ENCODE results near the gene RGPD3. TPM values are rescaled to one million over a fixed set of nuclear protein-coding genes. Genes with fewer than 3 reads are reported as not detected.

RGPD3 gene
- total and polyA plus RNA-seq, 2 experiments from 2014 or later, result 0.08 to 0.28 TPM

DNA sequence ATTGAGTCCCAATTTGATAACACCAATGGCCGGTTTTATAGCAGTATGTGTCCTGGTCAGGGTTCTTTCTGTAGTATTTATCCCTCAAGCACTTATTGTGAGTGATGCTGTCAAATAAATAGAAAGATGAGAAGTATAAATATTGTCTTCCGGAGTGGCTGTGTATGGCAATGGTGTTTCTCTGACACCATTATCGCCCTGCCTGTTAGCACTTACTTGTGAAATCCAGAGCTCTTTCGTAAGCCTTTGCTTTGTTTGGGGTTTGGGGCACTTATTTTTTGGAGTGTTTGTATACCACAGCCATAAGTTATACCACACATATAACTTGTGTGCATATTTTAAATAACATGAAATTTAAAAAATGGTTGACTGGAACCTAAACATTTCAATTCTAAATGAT is 48.2 kb upstream of the RGPD3 start:
- H3K4me1 ChIP-seq (ENCODE audit: insufficient read depth), result no peaks in the 10 kb centered on the region
- Mint-ChIP-seq H3K27me3 (ENCODE audit: insufficient read depth, low read depth, poor library complexity) (peaks cover 1% of the 10 kb centered on the region), H3K4me1 (no peaks in the 10 kb centered on the region), H3K27ac (no peak overlapping the region), H3K36me3 (ENCODE audit: low read depth) (no peaks in the 10 kb centered on the region), H3K4me3 (no peak overlapping the region), H3K9me3 (no peaks in the 10 kb centered on the region)
- no peak overlapping the region for H2AFZ ChIP-seq
- H3K9me2 ChIP-seq (ENCODE audit: insufficient read depth), result peaks cover 8% of the 10 kb centered on the region; the same call in 1 of the 2 replicates
- H3K36me3 ChIP-seq (ENCODE audit: insufficient read depth), result no peaks in the 10 kb centered on the region
- H3K4me2 ChIP-seq, result no peak overlapping the region
- ATAC-seq (no peak), DNase-seq (ENCODE audit: low spot score) (no peak)
- no peaks in the 10 kb centered on the region for H4K20me1 ChIP-seq (replicated peaks; ENCODE audit: insufficient read depth)
- TF ChIP-seq, protein P1, sequence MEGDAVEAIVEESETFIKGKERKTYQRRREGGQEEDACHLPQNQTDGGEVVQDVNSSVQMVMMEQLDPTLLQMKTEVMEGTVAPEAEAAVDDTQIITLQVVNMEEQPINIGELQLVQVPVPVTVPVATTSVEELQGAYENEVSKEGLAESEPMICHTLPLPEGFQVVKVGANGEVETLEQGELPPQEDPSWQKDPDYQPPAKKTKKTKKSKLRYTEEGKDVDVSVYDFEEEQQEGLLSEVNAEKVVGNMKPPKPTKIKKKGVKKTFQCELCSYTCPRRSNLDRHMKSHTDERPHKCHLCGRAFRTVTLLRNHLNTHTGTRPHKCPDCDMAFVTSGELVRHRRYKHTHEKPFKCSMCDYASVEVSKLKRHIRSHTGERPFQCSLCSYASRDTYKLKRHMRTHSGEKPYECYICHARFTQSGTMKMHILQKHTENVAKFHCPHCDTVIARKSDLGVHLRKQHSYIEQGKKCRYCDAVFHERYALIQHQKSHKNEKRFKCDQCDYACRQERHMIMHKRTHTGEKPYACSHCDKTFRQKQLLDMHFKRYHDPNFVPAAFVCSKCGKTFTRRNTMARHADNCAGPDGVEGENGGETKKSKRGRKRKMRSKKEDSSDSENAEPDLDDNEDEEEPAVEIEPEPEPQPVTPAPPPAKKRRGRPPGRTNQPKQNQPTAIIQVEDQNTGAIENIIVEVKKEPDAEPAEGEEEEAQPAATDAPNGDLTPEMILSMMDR (conservative IDR thresholded peaks at IDR 0.05; ENCODE audit: low read depth in 2 of 2), result no peak
- TF ChIP-seq ZNF114 (CRISPR knock-in tag; IDR thresholded peaks at IDR 0.05) (no peak), POLR2AphosphoS5 (IDR thresholded peaks at IDR 0.05; ENCODE audit: low read depth) (no peak), EZH2phosphoT487 (IDR thresholded peaks at IDR 0.05; ENCODE audit: unreplicated experiment) (no peak), ZNF331 (CRISPR knock-in tag; IDR thresholded peaks at IDR 0.05; ENCODE audit: low read depth) (no peak), STAT1 (IDR thresholded peaks at IDR 0.05; ENCODE audit: unreplicated experiment) (no peak), JUNB (IDR thresholded peaks at IDR 0.05; ENCODE audit: unreplicated experiment) (no peak), CREB1 (CRISPR knock-in tag; IDR thresholded peaks at IDR 0.05; ENCODE audit: low read depth) (no peak), EZH2 (IDR thresholded peaks at IDR 0.05; ENCODE audit: low read depth, unreplicated experiment) (no peak), NANOG (IDR thresholded peaks at IDR 0.05; ENCODE audit: borderline replicate concordance) (no peak)
- TF ChIP-seq, protein P2, sequence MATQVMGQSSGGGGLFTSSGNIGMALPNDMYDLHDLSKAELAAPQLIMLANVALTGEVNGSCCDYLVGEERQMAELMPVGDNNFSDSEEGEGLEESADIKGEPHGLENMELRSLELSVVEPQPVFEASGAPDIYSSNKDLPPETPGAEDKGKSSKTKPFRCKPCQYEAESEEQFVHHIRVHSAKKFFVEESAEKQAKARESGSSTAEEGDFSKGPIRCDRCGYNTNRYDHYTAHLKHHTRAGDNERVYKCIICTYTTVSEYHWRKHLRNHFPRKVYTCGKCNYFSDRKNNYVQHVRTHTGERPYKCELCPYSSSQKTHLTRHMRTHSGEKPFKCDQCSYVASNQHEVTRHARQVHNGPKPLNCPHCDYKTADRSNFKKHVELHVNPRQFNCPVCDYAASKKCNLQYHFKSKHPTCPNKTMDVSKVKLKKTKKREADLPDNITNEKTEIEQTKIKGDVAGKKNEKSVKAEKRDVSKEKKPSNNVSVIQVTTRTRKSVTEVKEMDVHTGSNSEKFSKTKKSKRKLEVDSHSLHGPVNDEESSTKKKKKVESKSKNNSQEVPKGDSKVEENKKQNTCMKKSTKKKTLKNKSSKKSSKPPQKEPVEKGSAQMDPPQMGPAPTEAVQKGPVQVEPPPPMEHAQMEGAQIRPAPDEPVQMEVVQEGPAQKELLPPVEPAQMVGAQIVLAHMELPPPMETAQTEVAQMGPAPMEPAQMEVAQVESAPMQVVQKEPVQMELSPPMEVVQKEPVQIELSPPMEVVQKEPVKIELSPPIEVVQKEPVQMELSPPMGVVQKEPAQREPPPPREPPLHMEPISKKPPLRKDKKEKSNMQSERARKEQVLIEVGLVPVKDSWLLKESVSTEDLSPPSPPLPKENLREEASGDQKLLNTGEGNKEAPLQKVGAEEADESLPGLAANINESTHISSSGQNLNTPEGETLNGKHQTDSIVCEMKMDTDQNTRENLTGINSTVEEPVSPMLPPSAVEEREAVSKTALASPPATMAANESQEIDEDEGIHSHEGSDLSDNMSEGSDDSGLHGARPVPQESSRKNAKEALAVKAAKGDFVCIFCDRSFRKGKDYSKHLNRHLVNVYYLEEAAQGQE (IDR thresholded peaks at IDR 0.05; ENCODE audit: unreplicated experiment), result no peak
- TF ChIP-seq, protein P3, sequence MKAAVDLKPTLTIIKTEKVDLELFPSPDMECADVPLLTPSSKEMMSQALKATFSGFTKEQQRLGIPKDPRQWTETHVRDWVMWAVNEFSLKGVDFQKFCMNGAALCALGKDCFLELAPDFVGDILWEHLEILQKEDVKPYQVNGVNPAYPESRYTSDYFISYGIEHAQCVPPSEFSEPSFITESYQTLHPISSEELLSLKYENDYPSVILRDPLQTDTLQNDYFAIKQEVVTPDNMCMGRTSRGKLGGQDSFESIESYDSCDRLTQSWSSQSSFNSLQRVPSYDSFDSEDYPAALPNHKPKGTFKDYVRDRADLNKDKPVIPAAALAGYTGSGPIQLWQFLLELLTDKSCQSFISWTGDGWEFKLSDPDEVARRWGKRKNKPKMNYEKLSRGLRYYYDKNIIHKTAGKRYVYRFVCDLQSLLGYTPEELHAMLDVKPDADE (IDR thresholded peaks at IDR 0.05), result no peak
- TF ChIP-seq, protein P4, sequence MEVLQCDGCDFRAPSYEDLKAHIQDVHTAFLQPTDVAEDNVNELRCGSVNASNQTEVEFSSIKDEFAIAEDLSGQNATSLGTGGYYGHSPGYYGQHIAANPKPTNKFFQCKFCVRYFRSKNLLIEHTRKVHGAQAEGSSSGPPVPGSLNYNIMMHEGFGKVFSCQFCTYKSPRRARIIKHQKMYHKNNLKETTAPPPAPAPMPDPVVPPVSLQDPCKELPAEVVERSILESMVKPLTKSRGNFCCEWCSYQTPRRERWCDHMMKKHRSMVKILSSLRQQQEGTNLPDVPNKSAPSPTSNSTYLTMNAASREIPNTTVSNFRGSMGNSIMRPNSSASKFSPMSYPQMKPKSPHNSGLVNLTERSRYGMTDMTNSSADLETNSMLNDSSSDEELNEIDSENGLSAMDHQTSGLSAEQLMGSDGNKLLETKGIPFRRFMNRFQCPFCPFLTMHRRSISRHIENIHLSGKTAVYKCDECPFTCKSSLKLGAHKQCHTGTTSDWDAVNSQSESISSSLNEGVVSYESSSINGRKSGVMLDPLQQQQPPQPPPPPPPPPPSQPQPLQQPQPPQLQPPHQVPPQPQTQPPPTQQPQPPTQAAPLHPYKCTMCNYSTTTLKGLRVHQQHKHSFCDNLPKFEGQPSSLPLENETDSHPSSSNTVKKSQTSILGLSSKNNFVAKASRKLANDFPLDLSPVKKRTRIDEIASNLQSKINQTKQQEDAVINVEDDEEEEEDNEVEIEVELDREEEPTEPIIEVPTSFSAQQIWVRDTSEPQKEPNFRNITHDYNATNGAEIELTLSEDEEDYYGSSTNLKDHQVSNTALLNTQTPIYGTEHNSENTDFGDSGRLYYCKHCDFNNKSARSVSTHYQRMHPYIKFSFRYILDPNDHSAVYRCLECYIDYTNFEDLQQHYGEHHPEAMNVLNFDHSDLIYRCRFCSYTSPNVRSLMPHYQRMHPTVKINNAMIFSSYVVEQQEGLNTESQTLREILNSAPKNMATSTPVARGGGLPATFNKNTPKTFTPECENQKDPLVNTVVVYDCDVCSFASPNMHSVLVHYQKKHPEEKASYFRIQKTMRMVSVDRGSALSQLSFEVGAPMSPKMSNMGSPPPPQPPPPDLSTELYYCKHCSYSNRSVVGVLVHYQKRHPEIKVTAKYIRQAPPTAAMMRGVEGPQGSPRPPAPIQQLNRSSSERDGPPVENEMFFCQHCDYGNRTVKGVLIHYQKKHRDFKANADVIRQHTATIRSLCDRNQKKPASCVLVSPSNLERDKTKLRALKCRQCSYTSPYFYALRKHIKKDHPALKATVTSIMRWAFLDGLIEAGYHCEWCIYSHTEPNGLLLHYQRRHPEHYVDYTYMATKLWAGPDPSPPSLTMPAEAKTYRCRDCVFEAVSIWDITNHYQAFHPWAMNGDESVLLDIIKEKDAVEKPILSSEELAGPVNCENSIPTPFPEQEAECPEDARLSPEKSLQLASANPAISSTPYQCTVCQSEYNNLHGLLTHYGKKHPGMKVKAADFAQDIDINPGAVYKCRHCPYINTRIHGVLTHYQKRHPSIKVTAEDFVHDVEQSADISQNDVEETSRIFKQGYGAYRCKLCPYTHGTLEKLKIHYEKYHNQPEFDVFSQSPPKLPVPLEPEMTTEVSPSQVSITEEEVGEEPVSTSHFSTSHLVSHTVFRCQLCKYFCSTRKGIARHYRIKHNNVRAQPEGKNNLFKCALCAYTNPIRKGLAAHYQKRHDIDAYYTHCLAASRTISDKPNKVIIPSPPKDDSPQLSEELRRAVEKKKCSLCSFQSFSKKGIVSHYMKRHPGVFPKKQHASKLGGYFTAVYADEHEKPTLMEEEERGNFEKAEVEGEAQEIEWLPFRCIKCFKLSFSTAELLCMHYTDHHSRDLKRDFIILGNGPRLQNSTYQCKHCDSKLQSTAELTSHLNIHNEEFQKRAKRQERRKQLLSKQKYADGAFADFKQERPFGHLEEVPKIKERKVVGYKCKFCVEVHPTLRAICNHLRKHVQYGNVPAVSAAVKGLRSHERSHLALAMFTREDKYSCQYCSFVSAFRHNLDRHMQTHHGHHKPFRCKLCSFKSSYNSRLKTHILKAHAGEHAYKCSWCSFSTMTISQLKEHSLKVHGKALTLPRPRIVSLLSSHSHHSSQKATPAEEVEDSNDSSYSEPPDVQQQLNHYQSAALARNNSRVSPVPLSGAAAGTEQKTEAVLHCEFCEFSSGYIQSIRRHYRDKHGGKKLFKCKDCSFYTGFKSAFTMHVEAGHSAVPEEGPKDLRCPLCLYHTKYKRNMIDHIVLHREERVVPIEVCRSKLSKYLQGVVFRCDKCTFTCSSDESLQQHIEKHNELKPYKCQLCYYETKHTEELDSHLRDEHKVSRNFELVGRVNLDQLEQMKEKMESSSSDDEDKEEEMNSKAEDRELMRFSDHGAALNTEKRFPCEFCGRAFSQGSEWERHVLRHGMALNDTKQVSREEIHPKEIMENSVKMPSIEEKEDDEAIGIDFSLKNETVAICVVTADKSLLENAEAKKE (CRISPR knock-in tag; IDR thresholded peaks at IDR 0.05), result no peak
- H3F3A ChIP-seq (replicated peaks; ENCODE audit: low read depth), result no peaks in the 10 kb centered on the region
- no peak overlapping the region for H3K4me3 ChIP-seq
- no peaks in the 10 kb centered on the region for H3K27me3 ChIP-seq (ENCODE audit: insufficient read depth)
- H3K79me2 ChIP-seq (replicated peaks; ENCODE audit: insufficient read depth), result no peaks in the 10 kb centered on the region
- no peak overlapping the region for H3K27ac ChIP-seq (ENCODE audit: low read depth)
